ENCODE results near the gene CLCN1.

GRCh38 chr7:143369678-143370651 is 54.1 kb downstream of the CLCN1 start:
- TF ChIP-seq, protein P1, sequence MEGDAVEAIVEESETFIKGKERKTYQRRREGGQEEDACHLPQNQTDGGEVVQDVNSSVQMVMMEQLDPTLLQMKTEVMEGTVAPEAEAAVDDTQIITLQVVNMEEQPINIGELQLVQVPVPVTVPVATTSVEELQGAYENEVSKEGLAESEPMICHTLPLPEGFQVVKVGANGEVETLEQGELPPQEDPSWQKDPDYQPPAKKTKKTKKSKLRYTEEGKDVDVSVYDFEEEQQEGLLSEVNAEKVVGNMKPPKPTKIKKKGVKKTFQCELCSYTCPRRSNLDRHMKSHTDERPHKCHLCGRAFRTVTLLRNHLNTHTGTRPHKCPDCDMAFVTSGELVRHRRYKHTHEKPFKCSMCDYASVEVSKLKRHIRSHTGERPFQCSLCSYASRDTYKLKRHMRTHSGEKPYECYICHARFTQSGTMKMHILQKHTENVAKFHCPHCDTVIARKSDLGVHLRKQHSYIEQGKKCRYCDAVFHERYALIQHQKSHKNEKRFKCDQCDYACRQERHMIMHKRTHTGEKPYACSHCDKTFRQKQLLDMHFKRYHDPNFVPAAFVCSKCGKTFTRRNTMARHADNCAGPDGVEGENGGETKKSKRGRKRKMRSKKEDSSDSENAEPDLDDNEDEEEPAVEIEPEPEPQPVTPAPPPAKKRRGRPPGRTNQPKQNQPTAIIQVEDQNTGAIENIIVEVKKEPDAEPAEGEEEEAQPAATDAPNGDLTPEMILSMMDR (IDR thresholded peaks at IDR 0.05): no peak
- TF ChIP-seq POLR2A (IDR thresholded peaks at IDR 0.05): no peak
